ENCODE measurements around the gene MGRN1.

MGRN1 gene

DNA sequence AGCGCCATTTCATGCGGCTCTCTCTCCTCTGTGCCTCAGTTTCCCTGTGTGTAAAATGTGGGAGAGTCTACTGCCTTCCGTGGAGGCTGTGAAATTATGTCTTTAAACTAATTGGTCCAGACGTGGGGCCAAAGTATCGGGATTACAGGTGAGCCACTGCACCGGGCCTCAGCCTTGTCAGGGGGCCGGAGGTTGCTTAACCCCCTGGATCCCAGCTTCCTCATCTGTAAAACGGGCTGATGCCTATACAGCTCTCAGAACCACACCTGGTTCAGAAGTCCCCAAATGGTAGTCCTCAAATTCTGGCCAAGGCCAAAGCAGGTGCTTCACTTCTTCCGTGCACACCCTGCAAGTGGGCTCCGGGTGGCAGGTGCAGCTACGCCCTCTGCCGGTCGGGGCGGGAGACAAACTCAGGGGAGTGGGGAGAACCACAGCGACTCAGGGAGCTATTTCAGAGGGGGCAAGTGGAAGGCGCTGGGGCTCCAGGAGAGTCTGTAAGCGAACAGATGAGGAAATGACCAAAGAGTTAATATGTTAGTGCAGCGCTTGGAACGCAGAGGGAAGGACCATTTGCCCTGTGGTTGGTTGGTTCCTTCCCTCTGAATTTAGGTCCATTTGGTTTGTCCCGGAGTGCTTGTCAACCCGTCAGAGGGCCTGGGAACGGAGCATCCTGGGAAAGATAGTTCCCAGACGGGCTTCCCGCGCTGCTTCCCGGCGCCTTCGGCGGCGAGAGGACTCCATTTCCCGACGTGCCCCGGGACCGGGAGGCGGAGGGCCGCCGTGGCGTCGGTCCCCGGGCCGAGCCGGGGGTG, at the start of gene MGRN1:
Gene MGRN1, plus strand, starts transcription at position 812 of the 812 bp plus-strand sequence. CDS start 135 bp downstream, outside the sequence.
- peak within 1 kb of the TSS; percentile 72 to 87 for H3K4me3 ChIP-seq (ENCODE audit: low read depth in 1 of 2, low read length in 2 of 2)
- no peaks in the 10 kb centered on the region for H3K9me3 ChIP-seq (ENCODE audit: control insufficient read depth in 1 of 2, low read length in 2 of 2)
- peak within 1 kb of the TSS; percentile 86 to 87 for H3K9ac ChIP-seq (ENCODE audit: low read depth in 1 of 2, low read length in 2 of 2)
- H3K36me3 ChIP-seq (ENCODE audit: control insufficient read depth in 1 of 2, insufficient read depth in 2 of 2, low read length in 2 of 2): no peaks in the 10 kb centered on the region
- no peaks in the 10 kb centered on the region for H3K27me3 ChIP-seq (ENCODE audit: control insufficient read depth in 1 of 2, insufficient read depth in 2 of 2, low read length in 2 of 2)
- H3K4me1 ChIP-seq (ENCODE audit: control insufficient read depth in 1 of 2, insufficient read depth in 2 of 2, low read length in 2 of 2): peaks cover 25% of the 10 kb centered on the region in 2 donors
- peak within 1 kb of the TSS; percentile 92 for H3K27ac ChIP-seq (ENCODE audit: low read depth, low read length)

DNA sequence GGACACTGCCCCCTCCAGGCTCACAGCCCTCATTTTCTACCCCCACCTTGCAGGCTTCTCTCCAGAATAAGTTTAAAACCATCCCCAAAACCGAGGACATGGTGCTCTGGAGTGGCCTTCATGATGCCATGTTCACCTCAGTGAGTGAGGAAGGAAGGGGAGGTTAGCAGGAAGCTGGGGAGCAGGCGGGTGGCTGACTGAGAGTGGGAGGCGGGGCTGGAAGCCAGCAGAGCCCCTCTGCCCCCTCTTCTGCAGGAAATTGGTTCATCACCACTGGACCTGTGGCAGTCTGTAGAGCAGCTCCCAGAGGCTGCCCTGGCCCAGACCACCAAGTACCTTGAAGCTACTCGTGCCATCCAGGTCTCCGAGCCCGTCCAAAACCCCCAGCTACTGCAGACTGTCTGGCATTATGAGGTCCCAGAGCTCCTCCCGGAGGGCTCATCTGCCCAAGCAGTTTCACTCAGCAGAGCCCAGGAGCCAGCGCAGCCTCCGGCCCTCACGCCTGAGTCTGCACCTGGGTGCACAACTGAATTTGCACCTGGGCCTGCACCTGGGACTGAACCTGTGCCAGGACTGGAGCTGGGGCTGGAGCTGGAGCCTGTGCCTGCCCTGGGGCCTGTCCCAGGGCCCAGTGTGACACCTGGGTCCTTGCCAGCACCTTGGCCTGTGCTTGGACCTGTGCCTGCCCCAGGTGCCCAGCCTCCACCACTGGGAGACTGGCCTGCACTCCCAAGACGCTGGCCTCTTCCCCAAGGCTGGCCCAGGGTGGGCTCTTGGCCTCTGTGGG, 49.5 kb upstream of the MGRN1 start:
- Histone ChIP-seq H3K9ac (ENCODE audit: low read depth in 1 of 2, low read length in 2 of 2) (no peak overlapping the region), H3K27ac (ENCODE audit: low read depth, low read length) (no peak overlapping the region), H3K4me1 (ENCODE audit: control insufficient read depth in 1 of 2, insufficient read depth in 2 of 2, low read length in 2 of 2) (peaks cover 0 to 2% of the 10 kb centered on the region in 2 donors), H3K27me3 (ENCODE audit: control insufficient read depth in 1 of 2, insufficient read depth in 2 of 2, low read length in 2 of 2) (no peaks in the 10 kb centered on the region), H3K36me3 (ENCODE audit: control insufficient read depth in 1 of 2, insufficient read depth in 2 of 2, low read length in 2 of 2) (no peaks in the 10 kb centered on the region), H3K4me3 (ENCODE audit: low read depth in 1 of 2, low read length in 2 of 2) (no peak overlapping the region), H3K9me3 (ENCODE audit: control insufficient read depth in 1 of 2, low read length in 2 of 2) (no peaks in the 10 kb centered on the region)

GRCh38 chr16:4576008-4576407, 48.6 kb upstream of the MGRN1 start:
- H3K4me3 ChIP-seq (ENCODE audit: low read depth in 1 of 2, low read length in 2 of 2): no peak overlapping the region
- H3K27me3 ChIP-seq (ENCODE audit: control insufficient read depth in 1 of 2, insufficient read depth in 2 of 2, low read length in 2 of 2): no peaks in the 10 kb centered on the region
- no peaks in the 10 kb centered on the region for H3K4me1 ChIP-seq (ENCODE audit: control insufficient read depth in 1 of 2, insufficient read depth in 2 of 2, low read length in 2 of 2)
- H3K36me3 ChIP-seq (ENCODE audit: control insufficient read depth in 1 of 2, insufficient read depth in 2 of 2, low read length in 2 of 2): no peaks in the 10 kb centered on the region
- H3K9me3 ChIP-seq (ENCODE audit: control insufficient read depth in 1 of 2, low read length in 2 of 2): no peaks in the 10 kb centered on the region
- no peak overlapping the region for H3K27ac ChIP-seq (ENCODE audit: low read depth, low read length)
- no peak overlapping the region for H3K9ac ChIP-seq (ENCODE audit: low read depth in 1 of 2, low read length in 2 of 2)

GRCh38 chr16:4578961-4579530, 45.6 kb upstream of the MGRN1 start:
- H3K4me1 ChIP-seq (ENCODE audit: control insufficient read depth in 1 of 2, insufficient read depth in 2 of 2, low read length in 2 of 2): no peaks in the 10 kb centered on the region
- no peak overlapping the region for H3K9ac ChIP-seq (ENCODE audit: low read depth in 1 of 2, low read length in 2 of 2)
- no peaks in the 10 kb centered on the region for H3K27me3 ChIP-seq (ENCODE audit: control insufficient read depth in 1 of 2, insufficient read depth in 2 of 2, low read length in 2 of 2)
- H3K9me3 ChIP-seq (ENCODE audit: control insufficient read depth in 1 of 2, low read length in 2 of 2): no peaks in the 10 kb centered on the region
- no peaks in the 10 kb centered on the region for H3K36me3 ChIP-seq (ENCODE audit: control insufficient read depth in 1 of 2, insufficient read depth in 2 of 2, low read length in 2 of 2)
- no peak overlapping the region for H3K4me3 ChIP-seq (ENCODE audit: low read depth in 1 of 2, low read length in 2 of 2)
- no peak overlapping the region for H3K27ac ChIP-seq (ENCODE audit: low read depth, low read length)

- Histone ChIP-seq H3K27me3 (ENCODE audit: control insufficient read depth in 1 of 2, insufficient read depth in 2 of 2, low read length in 2 of 2) (no peaks in the 10 kb centered on the region), H3K4me3 (ENCODE audit: low read depth in 1 of 2, low read length in 2 of 2) (no peak overlapping the region), H3K9ac (ENCODE audit: low read depth in 1 of 2, low read length in 2 of 2) (no peak overlapping the region), H3K4me1 (ENCODE audit: control insufficient read depth in 1 of 2, insufficient read depth in 2 of 2, low read length in 2 of 2) (no peaks in the 10 kb centered on the region), H3K36me3 (ENCODE audit: control insufficient read depth in 1 of 2, insufficient read depth in 2 of 2, low read length in 2 of 2) (no peaks in the 10 kb centered on the region), H3K9me3 (ENCODE audit: control insufficient read depth in 1 of 2, low read length in 2 of 2) (no peaks in the 10 kb centered on the region), H3K27ac (ENCODE audit: low read depth, low read length) (no peak overlapping the region)
These were observed 44.4 kb upstream of the MGRN1 start for GRCh38 chr16:4580250-4580649.

DNA sequence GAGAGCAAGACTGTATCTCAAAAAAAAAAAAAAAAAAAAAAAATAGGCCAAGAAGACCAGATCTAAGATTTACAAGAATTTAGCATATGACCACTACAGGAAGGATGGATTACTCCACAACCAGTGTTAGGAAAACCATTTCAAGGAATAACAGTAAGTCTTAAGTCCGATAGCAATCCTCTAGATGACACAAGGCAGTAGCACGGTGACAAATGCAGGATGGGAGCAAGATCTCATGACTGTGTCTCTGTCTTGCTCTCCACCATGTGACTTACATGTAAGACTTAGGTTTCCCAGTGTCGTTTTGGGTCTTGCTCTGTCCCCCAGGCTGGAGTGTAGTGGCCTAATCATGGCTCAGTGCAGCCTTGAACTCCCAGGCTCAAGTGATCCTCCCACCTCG, 40.7 kb upstream of the MGRN1 start:
- Histone ChIP-seq H3K36me3 (ENCODE audit: control insufficient read depth in 1 of 2, insufficient read depth in 2 of 2, low read length in 2 of 2) (no peaks in the 10 kb centered on the region), H3K27me3 (ENCODE audit: control insufficient read depth in 1 of 2, insufficient read depth in 2 of 2, low read length in 2 of 2) (peaks cover 0 to 10% of the 10 kb centered on the region in 2 donors), H3K4me1 (ENCODE audit: control insufficient read depth in 1 of 2, insufficient read depth in 2 of 2, low read length in 2 of 2) (no peaks in the 10 kb centered on the region), H3K9me3 (ENCODE audit: control insufficient read depth in 1 of 2, low read length in 2 of 2) (peaks cover 3 to 5% of the 10 kb centered on the region in 2 donors), H3K27ac (ENCODE audit: low read depth, low read length) (no peak overlapping the region), H3K9ac (ENCODE audit: low read depth in 1 of 2, low read length in 2 of 2) (no peak overlapping the region), H3K4me3 (ENCODE audit: low read depth in 1 of 2, low read length in 2 of 2) (no peak overlapping the region)

GRCh38 chr16:4586291-4586690, 38.3 kb upstream of the MGRN1 start:
- H3K36me3 ChIP-seq (ENCODE audit: control insufficient read depth in 1 of 2, insufficient read depth in 2 of 2, low read length in 2 of 2): no peaks in the 10 kb centered on the region
- H3K27me3 ChIP-seq (ENCODE audit: control insufficient read depth in 1 of 2, insufficient read depth in 2 of 2, low read length in 2 of 2): peaks cover 0 to 10% of the 10 kb centered on the region in 2 donors
- no peaks in the 10 kb centered on the region for H3K4me1 ChIP-seq (ENCODE audit: control insufficient read depth in 1 of 2, insufficient read depth in 2 of 2, low read length in 2 of 2)
- no peak overlapping the region for H3K9ac ChIP-seq (ENCODE audit: low read depth in 1 of 2, low read length in 2 of 2)
- no peak overlapping the region for H3K4me3 ChIP-seq (ENCODE audit: low read depth in 1 of 2, low read length in 2 of 2)
- no peak overlapping the region for H3K27ac ChIP-seq (ENCODE audit: low read depth, low read length)
- peaks cover 3 to 5% of the 10 kb centered on the region in 2 donors for H3K9me3 ChIP-seq (ENCODE audit: control insufficient read depth in 1 of 2, low read length in 2 of 2)

GRCh38 chr16:4588386-4588785, 36.2 kb upstream of the MGRN1 start:
- peaks cover 3 to 5% of the 10 kb centered on the region in 2 donors for H3K9me3 ChIP-seq (ENCODE audit: control insufficient read depth in 1 of 2, low read length in 2 of 2)
- H3K9ac ChIP-seq (ENCODE audit: low read depth in 1 of 2, low read length in 2 of 2): no peak overlapping the region
- no peak overlapping the region for H3K4me3 ChIP-seq (ENCODE audit: low read depth in 1 of 2, low read length in 2 of 2)
- peaks cover 0 to 10% of the 10 kb centered on the region in 2 donors for H3K27me3 ChIP-seq (ENCODE audit: control insufficient read depth in 1 of 2, insufficient read depth in 2 of 2, low read length in 2 of 2)
- H3K4me1 ChIP-seq (ENCODE audit: control insufficient read depth in 1 of 2, insufficient read depth in 2 of 2, low read length in 2 of 2): no peaks in the 10 kb centered on the region
- H3K27ac ChIP-seq (ENCODE audit: low read depth, low read length): no peak overlapping the region
- H3K36me3 ChIP-seq (ENCODE audit: control insufficient read depth in 1 of 2, insufficient read depth in 2 of 2, low read length in 2 of 2): no peaks in the 10 kb centered on the region

- no peaks in the 10 kb centered on the region for H3K4me1 ChIP-seq (ENCODE audit: control insufficient read depth in 1 of 2, insufficient read depth in 2 of 2, low read length in 2 of 2)
- peaks cover 3 to 5% of the 10 kb centered on the region in 2 donors for H3K9me3 ChIP-seq (ENCODE audit: control insufficient read depth in 1 of 2, low read length in 2 of 2)
- H3K9ac ChIP-seq (ENCODE audit: low read depth in 1 of 2, low read length in 2 of 2): no peak overlapping the region
- no peak overlapping the region for H3K4me3 ChIP-seq (ENCODE audit: low read depth in 1 of 2, low read length in 2 of 2)
- H3K27ac ChIP-seq (ENCODE audit: low read depth, low read length): no peak overlapping the region
- H3K27me3 ChIP-seq (ENCODE audit: control insufficient read depth in 1 of 2, insufficient read depth in 2 of 2, low read length in 2 of 2): peaks cover 0 to 10% of the 10 kb centered on the region in 2 donors
- H3K36me3 ChIP-seq (ENCODE audit: control insufficient read depth in 1 of 2, insufficient read depth in 2 of 2, low read length in 2 of 2): no peaks in the 10 kb centered on the region
These were observed 35.7 kb upstream of the MGRN1 start for GRCh38 chr16:4588961-4589360.

DNA sequence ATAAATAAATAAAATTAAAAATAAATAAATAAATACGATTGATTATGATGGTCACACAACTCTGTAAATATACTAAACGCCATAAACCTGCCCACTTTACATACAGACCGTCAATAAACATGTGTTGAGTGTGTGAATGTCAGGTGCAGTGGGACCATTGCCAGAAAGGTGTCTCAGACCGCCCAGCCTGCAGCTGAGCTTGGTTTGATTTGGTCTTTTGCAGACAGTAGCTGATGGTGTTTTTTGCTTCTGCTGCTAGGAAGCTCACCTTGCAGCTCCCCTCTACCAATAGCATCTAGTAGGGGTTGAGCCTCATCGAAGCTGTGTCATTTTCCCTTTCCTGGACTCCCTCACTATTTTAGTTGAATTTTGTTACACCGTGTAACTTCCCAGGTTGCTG, 33.4 kb upstream of the MGRN1 start:
- Histone ChIP-seq H3K36me3 (ENCODE audit: control insufficient read depth in 1 of 2, insufficient read depth in 2 of 2, low read length in 2 of 2) (no peaks in the 10 kb centered on the region), H3K4me1 (ENCODE audit: control insufficient read depth in 1 of 2, insufficient read depth in 2 of 2, low read length in 2 of 2) (no peaks in the 10 kb centered on the region), H3K27ac (ENCODE audit: low read depth, low read length) (no peak overlapping the region), H3K27me3 (ENCODE audit: control insufficient read depth in 1 of 2, insufficient read depth in 2 of 2, low read length in 2 of 2) (peaks cover 0 to 9% of the 10 kb centered on the region in 2 donors), H3K9ac (ENCODE audit: low read depth in 1 of 2, low read length in 2 of 2) (no peak overlapping the region), H3K4me3 (ENCODE audit: low read depth in 1 of 2, low read length in 2 of 2) (no peak overlapping the region), H3K9me3 (ENCODE audit: control insufficient read depth in 1 of 2, low read length in 2 of 2) (peaks cover 3 to 5% of the 10 kb centered on the region in 2 donors)
